AG10803 (cell line): ENCODE results near the gene USP3.

ENCODE experiments used
- DNase-seq: peaks from one replicate; pipeline ENCODE4 v3.0.0; 2010; ENCODE audit warnings: low read depth
- H3K4me3 ChIP-seq: 2 replicates; pipeline ENCODE4 v1.5.1; 2011; ENCODE audit warnings: mild to moderate bottlenecking, low read length, control low read depth
- TF ChIP-seq, protein P1 (sequence below): conservative IDR thresholded peaks from 2 replicates; pipeline ENCODE4 v1.5.1; 2011; ENCODE audit warnings: mild to moderate bottlenecking, low read length, control low read depth, inconsistent platforms

USP3 gene

DNA sequence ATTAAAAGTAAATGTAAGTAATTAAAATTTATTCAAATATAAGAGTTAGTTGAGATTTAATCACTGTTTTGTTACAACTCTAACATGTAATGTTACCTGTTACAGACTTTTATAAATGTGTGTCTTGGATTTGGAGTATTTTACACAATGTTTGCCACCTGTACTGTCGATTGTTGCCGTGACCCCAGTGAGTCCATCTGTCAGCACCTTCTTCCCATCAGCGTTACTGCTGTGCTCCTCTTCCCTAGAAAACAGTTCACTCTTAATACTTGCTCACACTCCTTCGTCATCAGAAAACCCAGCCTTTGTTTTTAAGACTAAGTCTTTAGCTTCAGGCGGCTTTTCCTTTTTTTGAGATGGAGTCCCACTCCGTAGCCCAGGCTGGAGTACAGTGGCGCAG, 52.3 kb downstream of the USP3 start:
- TF ChIP-seq, protein P1, sequence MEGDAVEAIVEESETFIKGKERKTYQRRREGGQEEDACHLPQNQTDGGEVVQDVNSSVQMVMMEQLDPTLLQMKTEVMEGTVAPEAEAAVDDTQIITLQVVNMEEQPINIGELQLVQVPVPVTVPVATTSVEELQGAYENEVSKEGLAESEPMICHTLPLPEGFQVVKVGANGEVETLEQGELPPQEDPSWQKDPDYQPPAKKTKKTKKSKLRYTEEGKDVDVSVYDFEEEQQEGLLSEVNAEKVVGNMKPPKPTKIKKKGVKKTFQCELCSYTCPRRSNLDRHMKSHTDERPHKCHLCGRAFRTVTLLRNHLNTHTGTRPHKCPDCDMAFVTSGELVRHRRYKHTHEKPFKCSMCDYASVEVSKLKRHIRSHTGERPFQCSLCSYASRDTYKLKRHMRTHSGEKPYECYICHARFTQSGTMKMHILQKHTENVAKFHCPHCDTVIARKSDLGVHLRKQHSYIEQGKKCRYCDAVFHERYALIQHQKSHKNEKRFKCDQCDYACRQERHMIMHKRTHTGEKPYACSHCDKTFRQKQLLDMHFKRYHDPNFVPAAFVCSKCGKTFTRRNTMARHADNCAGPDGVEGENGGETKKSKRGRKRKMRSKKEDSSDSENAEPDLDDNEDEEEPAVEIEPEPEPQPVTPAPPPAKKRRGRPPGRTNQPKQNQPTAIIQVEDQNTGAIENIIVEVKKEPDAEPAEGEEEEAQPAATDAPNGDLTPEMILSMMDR: no peak
- no peak overlapping the region for H3K4me3 ChIP-seq
- no peak for DNase-seq

DNA sequence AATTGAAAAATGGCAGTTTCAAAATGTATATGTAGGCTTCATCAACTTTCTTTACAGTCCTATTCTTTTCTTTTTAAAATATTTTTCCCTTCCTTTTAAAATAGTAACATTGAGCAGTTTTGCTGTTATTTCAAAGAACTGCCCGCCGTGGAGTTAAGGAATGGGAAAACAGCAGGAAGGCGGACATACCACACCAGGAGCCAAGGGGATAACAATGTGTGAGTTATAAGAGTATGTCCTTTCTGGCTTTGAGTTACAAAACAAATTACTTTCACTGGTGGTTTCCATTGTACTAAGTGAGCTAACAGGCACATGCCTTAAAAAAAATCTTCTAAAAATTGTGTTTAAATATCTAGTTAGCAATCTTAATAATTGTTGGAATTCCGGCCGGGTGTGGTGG, 55.4 kb downstream of the USP3 start:
- TF ChIP-seq, protein P1: no peak
- no peak overlapping the region for H3K4me3 ChIP-seq
- no peak for DNase-seq

DNA sequence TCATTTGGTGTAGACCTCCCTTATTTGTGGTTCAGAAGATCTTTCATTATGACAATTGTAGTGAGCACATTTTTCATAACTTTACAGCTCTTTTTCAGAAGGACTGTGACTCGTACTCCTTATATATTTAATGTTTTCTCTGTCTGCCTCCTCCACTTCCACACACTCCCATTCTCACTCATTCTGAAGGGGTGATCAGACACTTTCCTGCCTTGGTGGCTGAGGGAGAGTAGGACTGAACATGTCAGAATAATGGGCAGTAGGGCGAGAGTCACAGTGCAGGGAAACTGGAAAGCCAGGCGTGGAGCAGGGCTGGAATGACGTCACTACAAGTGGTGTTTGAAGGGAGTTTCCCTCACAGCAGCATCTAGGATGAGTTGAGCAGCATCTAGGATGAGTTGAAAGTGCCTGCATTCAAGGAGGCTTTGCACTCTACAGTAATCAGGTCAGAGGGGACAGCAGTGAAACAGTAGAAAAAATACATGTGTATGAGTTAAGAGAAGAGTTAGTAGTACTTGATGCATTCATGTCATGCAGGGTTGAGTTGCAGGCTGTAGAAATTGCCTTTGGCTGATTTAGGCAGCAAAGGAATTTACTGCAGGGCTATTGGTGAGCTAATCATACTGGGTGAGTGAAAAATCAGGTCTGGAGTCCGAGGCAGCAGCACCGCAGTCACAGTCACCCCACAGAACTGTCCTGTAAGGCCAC, 56.5 kb downstream of the USP3 start:
- DNase-seq: no peak
- TF ChIP-seq, protein P1: no peak
- H3K4me3 ChIP-seq: no peak overlapping the region

DNA sequence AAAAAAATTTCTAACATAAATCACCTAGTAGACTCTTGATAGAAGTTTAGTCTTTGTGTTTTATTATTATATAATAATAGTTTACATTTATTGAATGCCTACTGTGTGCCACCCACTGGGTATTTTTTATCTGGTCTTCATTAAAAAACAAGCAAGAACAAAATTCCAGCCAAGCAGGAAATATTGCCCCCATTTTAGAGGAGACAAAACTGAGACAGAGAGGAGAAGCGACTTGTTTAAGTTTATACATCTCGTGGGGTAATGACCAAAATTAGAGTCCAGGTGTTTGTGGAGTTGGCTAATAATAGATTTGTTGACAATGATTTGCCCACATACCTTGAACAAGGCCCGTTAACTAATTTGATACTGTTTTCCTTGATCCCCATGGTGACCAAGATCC, 59.7 kb downstream of the USP3 start:
- no peak for DNase-seq
- TF ChIP-seq, protein P1: no peak
- no peak overlapping the region for H3K4me3 ChIP-seq

DNA sequence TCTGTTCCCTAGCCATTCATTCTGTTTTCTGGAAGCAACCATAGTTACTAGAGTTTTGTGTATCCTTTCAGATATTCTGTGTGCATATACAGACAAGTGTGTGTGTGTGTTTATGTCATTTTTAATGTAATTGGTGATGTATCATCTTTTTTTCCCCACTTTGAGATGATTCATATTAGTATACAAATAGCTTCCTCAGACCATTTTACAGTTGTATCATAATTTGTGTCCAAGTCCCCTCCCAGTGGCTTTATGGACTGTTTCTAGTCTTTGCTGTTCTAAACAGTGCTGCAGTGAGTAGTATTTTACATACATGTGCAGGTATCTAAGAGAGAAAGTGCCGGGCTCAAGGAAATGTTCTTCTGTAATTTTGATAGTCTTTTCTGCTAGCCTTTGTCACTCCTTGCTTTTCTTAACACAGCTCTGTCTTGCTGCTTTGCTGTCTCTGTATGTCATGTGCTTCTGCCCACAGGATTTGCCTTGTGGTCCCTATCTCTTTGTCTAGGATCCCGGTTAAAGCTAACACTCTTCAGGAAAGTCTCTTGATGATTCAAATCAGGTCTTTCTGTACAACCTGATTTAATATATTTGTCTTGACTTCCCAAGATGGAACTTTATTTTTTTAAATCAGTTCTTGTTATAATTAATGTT, 61.3 kb downstream of the USP3 start:
- no peak overlapping the region for H3K4me3 ChIP-seq
- no peak for DNase-seq
- TF ChIP-seq, protein P1: no peak

DNA sequence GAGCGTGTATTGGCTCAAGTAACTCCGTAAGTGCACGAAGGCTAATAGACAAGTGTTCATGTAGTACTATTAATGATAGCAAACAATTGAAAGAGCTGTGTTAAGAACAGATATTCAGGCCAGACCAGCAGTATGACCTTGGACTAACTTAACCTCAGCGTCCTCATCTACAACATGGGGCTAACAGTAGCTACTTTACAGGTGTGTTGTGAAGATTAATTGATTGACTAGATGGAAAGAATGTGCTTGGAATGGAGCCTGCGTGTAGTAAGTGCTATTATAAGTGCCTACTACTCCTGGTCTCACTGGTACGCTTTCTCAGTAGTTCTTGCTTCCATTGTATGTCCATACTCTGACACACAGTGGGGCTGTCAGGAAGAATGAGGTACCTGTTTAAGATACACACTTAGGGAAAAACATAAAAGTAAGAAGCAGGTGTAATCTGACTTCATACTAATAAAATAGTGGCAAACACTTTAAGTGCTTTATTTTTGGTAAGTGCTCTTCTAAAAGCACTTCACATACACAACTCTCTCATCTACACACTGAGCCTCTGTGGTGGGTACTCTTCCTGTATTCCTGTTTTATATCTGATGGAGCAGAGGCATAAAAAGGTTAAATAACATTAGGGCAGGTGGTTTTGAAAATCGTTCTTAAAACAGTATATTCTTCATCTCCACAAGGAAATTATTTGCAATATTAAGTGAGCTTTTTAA, 68.5 kb downstream of the USP3 start:
- no peak overlapping the region for H3K4me3 ChIP-seq
- TF ChIP-seq, protein P1: no peak
- no peak for DNase-seq
